Motor neuron (in vitro differentiated cells): Measurements from ENCODE around the gene LST1. TPM values are rescaled to one million over a fixed set of nuclear protein-coding genes. Genes with fewer than 3 reads are reported as not detected.

Experiments
- ATAC-seq, 8 experiments: fragments of 200-7000 bp; cut with Tn5 transposase; replicated peaks in 6 of 8; 2 replicates each; pipeline ENCODE4 v1.8.0; 2021; ENCODE audit warnings: mild to moderate bottlenecking in 8 of 8, moderate library complexity in 8 of 8
- H3K27ac ChIP-seq, 2 donors: fragments of 250-450 bp; sonication (Bioruptor Pico); 2 replicates each; pipeline ENCODE4 v1.9.0; 2021; ENCODE audit warnings: antibody characterized with exemption in 2 of 2, mild to moderate bottlenecking in 2 of 2, moderate library complexity in 1 of 2
- H3K4me1 ChIP-seq, 2 donors: fragments of 250-450 bp; sonication (Bioruptor Pico); replicated peaks in 1 of 2; 2 replicates each; pipeline ENCODE4 v1.6.1; 2021; ENCODE audit warnings: antibody characterized with exemption in 2 of 2, mild to moderate bottlenecking in 2 of 2, moderate library complexity in 1 of 2
- H3K4me3 ChIP-seq, 5 donors: fragments of 250-450 bp; sonication (Bioruptor Pico); 2 replicates each; pipeline ENCODE4 v1.9.0; 2021; ENCODE audit warnings: antibody characterized with exemption in 5 of 5, mild to moderate bottlenecking in 5 of 5, moderate library complexity in 4 of 5
- WGBS, 10 experiments: fragments of 450-650 bp; shearing (Covaris generic); methylation state at CpG; one replicate each; pipeline ENCODE4 v1.0.0; 2022; 5-methylcytosine and 5-hydroxymethylcytosine counted together
- in situ Hi-C, 9 experiments: fragments of 400-800 bp; cut with MboI; loops; one replicate each; pipeline ENCODE4 v1.15.0; 2021; ENCODE audit warnings: low sequenced_read_pairs in 9 of 9, low pct_unique_long_range_greater_than_20kb in 2 of 9; ENCODE audit not compliant: unreplicated experiment in 9 of 9
- total RNA-seq, 8 experiments: library from RNA; unstranded; fragments of 300-600 nt; gene quantifications; 2 replicates each; pipeline versions ENCODE4 v1.2.3 to v1.2.4, GENCODE V29; 2022

LST1 gene
- total RNA-seq, 8 experiments from 2014 or later = 0.21 to 2.6 (median 0.63) TPM; not detected in 1

- in situ Hi-C loops = no loop called here
- H3K27ac ChIP-seq = no peak overlapping the region
- ATAC-seq = no peak
- H3K4me1 ChIP-seq = no peaks in the 10 kb centered on the region
- 36 to 100% (median 83%) methylated on average over 1 to 3 of the region's 3 CpGs; no CpG with 5 or more reads in 1 of the 10 experiments for WGBS, 10 experiments
- H3K4me3 ChIP-seq = no peak overlapping the region
These were observed 17.5 kb upstream of the LST1 start for GRCh38 chr6:31568537-31568961.

DNA sequence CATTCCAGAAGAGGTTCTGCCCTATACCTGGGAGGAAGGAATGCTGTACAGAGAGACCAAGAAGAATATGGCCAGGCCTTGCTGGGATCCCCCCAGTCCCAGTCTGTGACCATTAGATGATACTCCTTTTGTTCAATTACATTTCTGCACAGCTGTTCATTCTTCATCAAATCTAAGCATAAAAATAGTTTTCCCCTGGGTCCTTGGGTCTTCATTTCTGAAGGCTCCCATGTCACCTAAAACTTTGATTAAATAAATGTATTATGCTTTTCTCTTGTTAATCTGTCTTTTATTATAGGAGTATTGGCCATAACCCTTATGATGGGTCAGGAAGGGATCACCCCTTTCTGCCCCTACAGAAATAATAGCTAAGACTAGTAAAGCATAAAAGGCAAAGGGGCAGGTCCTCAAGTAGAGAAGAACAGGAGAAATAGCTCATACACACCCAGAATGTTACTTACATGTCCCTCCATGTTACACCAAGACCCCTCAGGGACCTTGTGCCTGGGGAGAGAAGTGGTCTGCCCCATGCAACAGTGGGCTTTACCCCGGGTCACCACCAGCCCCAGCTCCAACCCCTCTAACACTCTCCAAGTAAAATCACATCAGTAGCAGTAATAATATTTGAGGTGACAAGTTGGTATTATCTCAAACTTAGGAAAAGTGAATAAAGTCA is 16.1 kb upstream of the LST1 start:
- H3K4me3 ChIP-seq = no peak overlapping the region
- WGBS, 10 experiments = 63 to 71% methylated on average over 1 of the region's 1 CpG; no CpG with 5 or more reads in 8 of the 10 experiments
- H3K4me1 ChIP-seq = no peaks in the 10 kb centered on the region
- ATAC-seq = no peak
- in situ Hi-C loops = no loop called here
- H3K27ac ChIP-seq = no peak overlapping the region

- WGBS, 10 experiments = 50 to 93% (median 73%) methylated on average over 2 to 10 of the region's 27 CpGs; no CpG with 5 or more reads in 3 of the 10 experiments
- no peak for ATAC-seq
- in situ Hi-C loops = no loop called here
These were observed 13.8 kb upstream of the LST1 start, which contains the start of gene LTA for GRCh38 chr6:31572041-31572911. LTA (plus strand) TSS chr6:31572289; CDS start chr6:31572743, 454 bp downstream.

GRCh38 chr6:31573239-31574105 is 12.6 kb upstream of the LST1 start:
- in situ Hi-C loops = no loop called here
- WGBS, 10 experiments = 50 to 93% (median 80%) methylated on average over 1 to 6 of the region's 9 CpGs; no CpG with 5 or more reads in 2 of the 10 experiments
- no peaks in the 10 kb centered on the region for H3K4me1 ChIP-seq
- no peak overlapping the region for H3K4me3 ChIP-seq
- no peak overlapping the region for H3K27ac ChIP-seq
- ATAC-seq = no peak

More at GRCh38 chr6:31572041-31572911, 13.8 kb upstream of the LST1 start, which contains the start of gene LTA:
- Histone ChIP-seq H3K4me1 (no peaks in the 10 kb centered on the region), H3K4me3 (no peak within 1 kb of the TSS), H3K27ac (no peak within 1 kb of the TSS)

DNA sequence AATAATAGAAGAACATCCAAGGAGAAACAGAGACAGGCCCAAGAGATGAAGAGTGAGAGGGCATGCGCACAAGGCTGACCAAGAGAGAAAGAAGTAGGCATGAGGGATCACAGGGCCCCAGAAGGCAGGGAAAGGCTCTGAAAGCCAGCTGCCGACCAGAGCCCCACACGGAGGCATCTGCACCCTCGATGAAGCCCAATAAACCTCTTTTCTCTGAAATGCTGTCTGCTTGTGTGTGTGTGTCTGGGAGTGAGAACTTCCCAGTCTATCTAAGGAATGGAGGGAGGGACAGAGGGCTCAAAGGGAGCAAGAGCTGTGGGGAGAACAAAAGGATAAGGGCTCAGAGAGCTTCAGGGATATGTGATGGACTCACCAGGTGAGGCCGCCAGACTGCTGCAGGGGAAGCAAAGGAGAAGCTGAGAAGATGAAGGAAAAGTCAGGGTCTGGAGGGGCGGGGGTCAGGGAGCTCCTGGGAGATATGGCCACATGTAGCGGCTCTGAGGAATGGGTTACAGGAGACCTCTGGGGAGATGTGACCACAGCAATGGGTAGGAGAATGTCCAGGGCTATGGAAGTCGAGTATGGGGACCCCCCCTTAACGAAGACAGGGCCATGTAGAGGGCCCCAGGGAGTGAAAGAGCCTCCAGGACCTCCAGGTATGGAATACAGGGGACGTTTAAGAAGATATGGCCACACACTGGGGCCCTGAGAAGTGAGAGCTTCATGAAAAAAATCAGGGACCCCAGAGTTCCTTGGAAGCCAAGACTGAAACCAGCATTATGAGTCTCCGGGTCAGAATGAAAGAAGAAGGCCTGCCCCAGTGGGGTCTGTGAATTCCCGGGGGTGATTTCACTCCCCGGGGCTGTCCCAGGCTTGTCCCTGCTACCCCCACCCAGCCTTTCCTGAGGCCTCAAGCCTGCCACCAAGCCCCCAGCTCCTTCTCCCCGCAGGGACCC is 11.7 kb upstream of the LST1 start:
- H3K4me3 ChIP-seq = no peak overlapping the region
- 33 to 92% (median 66%) methylated on average over 2 to 6 of the region's 14 CpGs; no CpG with 5 or more reads in 2 of the 10 experiments for WGBS, 10 experiments
- no peak for ATAC-seq
- no peaks in the 10 kb centered on the region for H3K4me1 ChIP-seq
- in situ Hi-C loops = no loop called here
- no peak overlapping the region for H3K27ac ChIP-seq

GRCh38 chr6:31575335-31575901 is 10.7 kb upstream of the LST1 start, which contains the start of gene TNF:
TNF (plus strand) TSS chr6:31575565; CDS start chr6:31575742, 177 bp downstream.
- Histone ChIP-seq H3K4me1 (no peaks in the 10 kb centered on the region), H3K27ac (no peak within 1 kb of the TSS), H3K4me3 (no peak within 1 kb of the TSS)
- WGBS, 10 experiments = 0 to 100% (median 72%) methylated on average over 1 to 11 of the region's 19 CpGs; no CpG with 5 or more reads in 3 of the 10 experiments
- peak in 3 of 8 experiments; percentile 86 to 98 (median 94) for ATAC-seq
- in situ Hi-C loops = no loop called here

GRCh38 chr6:31575952-31576685 is 10.0 kb upstream of the LST1 start:
- in situ Hi-C loops = no loop called here
- 47 to 100% (median 65%) methylated on average over 1 to 7 of the region's 8 CpGs; no CpG with 5 or more reads in 1 of the 10 experiments for WGBS, 10 experiments
- no peak for ATAC-seq

GRCh38 chr6:31576897-31577578 is 9.0 kb upstream of the LST1 start:
- H3K4me3 ChIP-seq = no peak overlapping the region
- in situ Hi-C loops = no loop called here
- WGBS, 10 experiments = 52 to 90% (median 78%) methylated on average over 1 to 8 of the region's 19 CpGs; no CpG with 5 or more reads in 2 of the 10 experiments
- peaks cover 0 to 6% of the 10 kb centered on the region in 2 donors for H3K4me1 ChIP-seq
- no peak overlapping the region for H3K27ac ChIP-seq
- no peak for ATAC-seq

More at GRCh38 chr6:31575952-31576685, 10.0 kb upstream of the LST1 start:
- Histone ChIP-seq H3K27ac (no peak overlapping the region), H3K4me1 (no peaks in the 10 kb centered on the region), H3K4me3 (no peak overlapping the region)

- H3K4me3 ChIP-seq = no peak overlapping the region
- H3K27ac ChIP-seq = no peak overlapping the region
- H3K4me1 ChIP-seq = peaks cover 0 to 6% of the 10 kb centered on the region in 2 donors
- in situ Hi-C loops = no loop called here
- ATAC-seq = no peak
- WGBS, 10 experiments = 20 to 93% (median 73%) methylated on average over 1 to 3 of the region's 3 CpGs; no CpG with 5 or more reads in 4 of the 10 experiments
These were observed 8.5 kb upstream of the LST1 start for GRCh38 chr6:31577579-31577966.

GRCh38 chr6:31578184-31579118 is 7.6 kb upstream of the LST1 start:
- WGBS, 10 experiments = 50 to 97% (median 82%) methylated on average over 2 to 8 of the region's 12 CpGs; no CpG with 5 or more reads in 2 of the 10 experiments
- peaks cover 0 to 6% of the 10 kb centered on the region in 2 donors for H3K4me1 ChIP-seq
- no peak overlapping the region for H3K4me3 ChIP-seq
- in situ Hi-C loops = no loop called here
- H3K27ac ChIP-seq = no peak overlapping the region
- ATAC-seq = no peak
